GM18519 (cell line): ENCODE results near the gene LRRFIP1.
"Not testable (repeated sequence)": the region's sequence is repeated elsewhere in the genome, so short reads cannot be mapped to it uniquely, and the experiment has no call there.

Experiments
- ATAC-seq: cut with Tn5 transposase; IDR thresholded peaks from one replicate; pipeline ENCODE4 v1.9.1; 2021; ENCODE audit warnings: mild to moderate bottlenecking, moderate library complexity; ENCODE audit not compliant: unreplicated experiment, low FRiP score

LRRFIP1 gene

DNA sequence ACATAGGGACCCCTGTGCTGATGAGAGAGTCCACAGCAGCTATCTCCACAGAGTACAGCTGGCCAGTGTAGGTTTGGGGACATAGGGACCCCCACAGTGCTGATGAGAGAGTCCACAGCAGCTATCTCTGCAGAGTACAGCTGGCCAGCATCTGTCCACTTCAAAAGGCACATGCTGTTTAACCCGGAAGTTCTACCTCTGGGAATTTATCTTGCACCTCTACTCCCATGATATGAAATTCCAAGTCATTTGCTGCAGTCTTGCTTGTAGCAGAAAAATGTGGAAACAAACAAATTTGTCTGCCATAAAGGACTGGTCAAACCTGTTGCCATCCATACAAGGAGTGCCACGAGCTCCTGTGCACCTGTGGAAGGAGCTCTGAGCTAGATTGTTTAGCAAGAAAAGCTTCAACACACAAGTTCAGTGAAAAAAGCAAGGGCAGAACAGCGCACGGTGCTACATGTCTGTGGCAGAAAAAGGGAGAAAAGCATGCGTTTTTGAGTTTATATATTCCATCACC is 33.1 kb downstream of the LRRFIP1 start:
- ATAC-seq = no peak

GRCh38 chr2:237661270-237661669 is 33.9 kb downstream of the LRRFIP1 start:
- ATAC-seq = no peak

- no peak for ATAC-seq
Measured at GRCh38 chr2:237661799-237662328, 34.5 kb downstream of the LRRFIP1 start.

GRCh38 chr2:237662671-237663093 is 35.3 kb downstream of the LRRFIP1 start:
- no peak for ATAC-seq

DNA sequence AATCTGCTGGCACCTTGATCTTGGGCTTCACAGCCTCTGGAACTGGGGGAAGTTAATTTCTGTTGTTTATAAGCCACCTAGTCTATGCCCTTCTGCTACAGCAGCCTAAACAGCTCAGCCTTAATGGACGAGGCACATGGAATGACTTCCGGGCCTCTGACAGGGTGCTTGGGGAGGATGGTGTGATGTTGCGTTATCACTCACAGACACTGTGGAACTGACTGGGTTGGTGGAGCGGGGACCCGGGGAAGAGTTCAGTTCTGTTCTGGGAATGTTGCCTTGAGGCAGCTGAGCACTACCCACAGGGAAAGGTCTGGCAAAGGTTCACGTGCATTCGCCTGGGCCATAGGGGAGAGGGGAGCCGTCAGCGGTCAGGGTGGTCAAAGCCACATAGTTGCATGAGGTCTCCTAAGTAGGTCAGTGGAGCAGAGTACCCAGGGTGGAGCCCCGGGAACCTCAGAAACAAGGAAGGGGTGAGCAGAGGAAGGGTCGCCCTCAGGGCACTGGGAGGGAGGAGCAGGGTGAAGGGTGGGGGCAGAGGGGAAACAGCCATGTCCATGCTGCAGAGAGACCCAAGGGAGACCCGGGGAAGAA is 36.2 kb downstream of the LRRFIP1 start:
- ATAC-seq = no peak

- no peak for ATAC-seq
Measured at GRCh38 chr2:237664151-237664550, 36.8 kb downstream of the LRRFIP1 start.

- no peak for ATAC-seq
Measured at GRCh38 chr2:237665713-237666143, 38.3 kb downstream of the LRRFIP1 start.

GRCh38 chr2:237666606-237667005 is 39.2 kb downstream of the LRRFIP1 start:
- ATAC-seq = no peak

- not testable (repeated sequence) for ATAC-seq
Measured at GRCh38 chr2:237667050-237667576, 39.7 kb downstream of the LRRFIP1 start.

- no peak for ATAC-seq
Measured at GRCh38 chr2:237667893-237668292, 40.5 kb downstream of the LRRFIP1 start.

DNA sequence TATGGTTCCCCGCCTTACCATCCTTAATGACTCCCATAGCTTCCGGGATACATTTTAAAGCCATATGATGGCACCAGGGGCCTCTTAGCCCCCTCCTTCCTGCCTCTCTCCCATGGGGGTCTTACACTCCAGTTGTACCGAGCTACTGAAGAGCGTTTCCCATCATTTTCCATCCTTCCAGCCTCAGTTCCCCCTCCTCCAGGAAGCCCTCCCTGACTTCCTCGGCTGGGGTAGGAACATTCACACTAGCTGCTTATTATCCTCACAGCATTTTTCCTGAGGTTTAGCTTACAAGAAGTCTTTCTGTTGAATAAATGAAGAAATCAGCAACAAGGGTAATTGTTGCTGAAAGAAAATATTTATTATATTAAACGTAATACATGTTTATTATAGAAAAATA is 41.1 kb downstream of the LRRFIP1 start:
- no peak for ATAC-seq

DNA sequence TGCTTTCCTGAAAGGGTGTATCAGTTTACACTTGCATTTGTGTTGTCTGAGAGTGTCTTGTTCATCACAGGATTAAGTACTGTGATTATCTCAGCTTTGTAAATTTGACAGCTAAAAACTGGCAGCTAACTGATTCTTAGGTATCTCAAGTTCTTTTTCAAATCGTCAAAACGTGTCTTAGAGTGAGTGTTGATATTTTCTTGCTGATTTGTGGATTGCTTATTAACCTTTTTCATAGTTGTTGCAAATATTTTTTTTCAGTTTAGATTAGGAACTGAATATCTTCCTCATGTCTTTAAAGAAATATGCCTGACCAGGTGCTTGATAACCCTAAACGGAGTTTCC is 41.9 kb downstream of the LRRFIP1 start:
- no peak for ATAC-seq

- ATAC-seq = no peak
Measured at GRCh38 chr2:237669628-237670392, 42.4 kb downstream of the LRRFIP1 start.

- ATAC-seq = no peak
Measured at GRCh38 chr2:237670641-237671040, 43.3 kb downstream of the LRRFIP1 start.

DNA sequence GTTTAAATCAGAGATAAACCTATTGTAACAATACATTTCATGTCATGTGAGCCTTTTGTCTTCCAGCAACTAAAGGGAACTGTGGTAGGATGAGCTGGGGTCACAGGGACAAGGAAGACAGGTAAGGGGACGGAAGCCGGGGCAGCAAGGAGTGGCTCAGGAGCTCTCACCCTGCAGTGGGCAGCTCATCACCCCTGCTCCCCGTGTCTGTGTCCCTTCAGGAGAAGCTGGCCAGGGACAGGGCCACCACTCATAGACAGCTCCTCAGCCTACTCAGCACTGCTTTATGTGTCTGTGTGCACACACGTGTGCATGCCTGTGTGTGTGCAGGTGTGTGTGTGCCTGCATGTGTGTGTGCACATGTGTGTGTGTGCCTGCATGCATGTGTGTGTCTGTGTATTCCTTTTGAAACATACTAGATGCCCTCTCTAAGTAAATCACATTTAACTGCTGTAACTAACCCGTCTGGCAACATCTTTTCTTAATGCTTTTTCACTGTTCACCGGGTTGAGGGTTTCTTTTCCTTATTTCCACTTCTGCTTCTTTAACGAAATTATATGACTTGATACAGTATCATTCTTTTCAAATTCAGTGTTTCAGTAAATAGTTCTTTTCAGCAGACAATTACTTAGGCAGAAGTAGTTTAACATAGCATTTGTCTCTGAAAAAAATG is 44.2 kb downstream of the LRRFIP1 start:
- no peak for ATAC-seq

- ATAC-seq = no peak
Measured at GRCh38 chr2:237672731-237673129, 45.3 kb downstream of the LRRFIP1 start.

- no peak for ATAC-seq
Measured at GRCh38 chr2:237673130-237674001, 46.0 kb downstream of the LRRFIP1 start.

GRCh38 chr2:237674731-237675276 is 47.4 kb downstream of the LRRFIP1 start:
- ATAC-seq = peak; percentile 66

- ATAC-seq = no peak
Measured at GRCh38 chr2:237675316-237675715, 47.9 kb downstream of the LRRFIP1 start.
